Central memory CD8-positive, alpha-beta T cell (primary cell): Measurements from ENCODE around the gene RPP14.
A peak's percentile ranks its signal among the peaks of the same experiment; 100 is the strongest.

Experiments
- ATAC-seq: fragments of 150-1000 bp; cut with Tn5 transposase; replicated peaks from 2 replicates; pipeline ENCODE4 v1.10.0; 2022; ENCODE audit warnings: mild to moderate bottlenecking, moderate FRiP score, moderate number of reproducible peaks; ENCODE audit not compliant: poor library complexity, severe bottlenecking; ENCODE audit errors: extremely low read depth
- DNase-seq, 2 donors: peaks; one replicate each; pipeline ENCODE4 v3.0.0; 2021; ENCODE audit warnings: low spot score in 2 of 2
- H3K27ac Mint-ChIP-seq: one replicate; pipeline ENCODE4 v1.8.0; 2022; ENCODE audit warnings: low read depth, mild to moderate bottlenecking, moderate library complexity, mixed read lengths
- H3K27me3 Mint-ChIP-seq: one replicate; pipeline ENCODE4 v1.8.0; 2022; ENCODE audit warnings: mixed read lengths
- H3K36me3 Mint-ChIP-seq: one replicate; pipeline ENCODE4 v1.8.0; 2022; ENCODE audit warnings: mild to moderate bottlenecking, moderate library complexity, mixed read lengths; ENCODE audit not compliant: insufficient read depth
- H3K4me1 Mint-ChIP-seq: one replicate; pipeline ENCODE4 v1.8.0; 2022; ENCODE audit warnings: mixed read lengths
- H3K4me3 Mint-ChIP-seq: one replicate; pipeline ENCODE4 v1.8.0; 2022; ENCODE audit warnings: mild to moderate bottlenecking, moderate library complexity, mixed read lengths
- H3K9me3 Mint-ChIP-seq: one replicate; pipeline ENCODE4 v1.8.0; 2022; ENCODE audit warnings: mixed read lengths

Gene RPP14

DNA sequence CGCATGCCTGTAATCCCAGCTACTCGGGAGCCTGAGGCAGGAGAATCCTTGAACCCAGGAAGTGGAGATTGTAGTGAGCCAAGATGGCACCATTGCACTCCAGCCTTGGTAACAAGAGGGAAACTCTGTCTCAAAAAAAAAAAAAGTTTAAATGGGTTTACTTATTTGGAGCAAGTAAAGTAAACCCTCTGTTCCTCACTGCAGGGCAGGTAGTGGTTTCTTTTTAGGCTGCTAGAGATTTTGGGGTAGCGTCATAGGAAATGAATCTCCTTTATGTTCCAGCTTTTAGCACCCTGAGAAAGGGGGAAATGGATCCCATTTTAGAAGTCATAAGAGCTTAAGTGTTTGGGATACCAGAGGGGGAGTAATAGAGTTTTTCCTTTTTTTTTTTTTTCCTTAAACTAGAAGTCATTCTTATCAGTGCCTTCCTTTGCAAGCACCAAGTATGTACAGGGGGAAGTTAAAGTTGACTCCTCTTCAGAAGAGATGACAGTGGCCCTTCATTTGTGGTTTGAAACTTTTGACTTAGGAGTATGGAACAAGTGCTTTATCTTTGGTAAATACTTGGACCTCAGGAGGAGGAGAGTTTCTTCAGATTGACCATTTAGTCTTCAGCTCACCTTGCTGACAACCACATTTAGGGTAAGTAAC is 34.7 kb downstream of the RPP14 start:
- DNase-seq (no peak), ATAC-seq (no peak)
- peaks cover 7% of the 10 kb centered on the region for H3K36me3 Mint-ChIP-seq
- no peaks in the 10 kb centered on the region for H3K9me3 Mint-ChIP-seq
- H3K27me3 Mint-ChIP-seq = no peaks in the 10 kb centered on the region
- no peak overlapping the region for H3K4me3 Mint-ChIP-seq
- H3K4me1 Mint-ChIP-seq = peaks cover 16% of the 10 kb centered on the region
- no peak overlapping the region for H3K27ac Mint-ChIP-seq

GRCh38 chr3:58341376-58341775 is 35.3 kb downstream of the RPP14 start:
- H3K36me3 Mint-ChIP-seq = peaks cover 5% of the 10 kb centered on the region

GRCh38 chr3:58342676-58343075 is 36.6 kb downstream of the RPP14 start:
- no peak for DNase-seq
- peaks cover 5% of the 10 kb centered on the region for H3K36me3 Mint-ChIP-seq
- no peaks in the 10 kb centered on the region for H3K9me3 Mint-ChIP-seq
- H3K4me3 Mint-ChIP-seq = no peak overlapping the region
- no peak for ATAC-seq
- peaks cover 20% of the 10 kb centered on the region for H3K4me1 Mint-ChIP-seq
- no peak overlapping the region for H3K27ac Mint-ChIP-seq
- H3K27me3 Mint-ChIP-seq = no peaks in the 10 kb centered on the region

More at GRCh38 chr3:58341376-58341775, 35.3 kb downstream of the RPP14 start:
- DNase-seq (no peak), ATAC-seq (no peak)
- Mint-ChIP-seq H3K9me3 (no peaks in the 10 kb centered on the region), H3K27ac (no peak overlapping the region), H3K4me1 (peaks cover 16% of the 10 kb centered on the region), H3K4me3 (no peak overlapping the region), H3K27me3 (no peaks in the 10 kb centered on the region)

GRCh38 chr3:58345457-58345856 is 39.4 kb downstream of the RPP14 start:
- H3K9me3 Mint-ChIP-seq = no peaks in the 10 kb centered on the region
- DNase-seq = no peak
- no peak for ATAC-seq
- H3K27ac Mint-ChIP-seq = no peak overlapping the region
- no peak overlapping the region for H3K4me3 Mint-ChIP-seq
- H3K27me3 Mint-ChIP-seq = no peaks in the 10 kb centered on the region
- peaks cover 32% of the 10 kb centered on the region for H3K4me1 Mint-ChIP-seq
- H3K36me3 Mint-ChIP-seq = peaks cover 4% of the 10 kb centered on the region

DNA sequence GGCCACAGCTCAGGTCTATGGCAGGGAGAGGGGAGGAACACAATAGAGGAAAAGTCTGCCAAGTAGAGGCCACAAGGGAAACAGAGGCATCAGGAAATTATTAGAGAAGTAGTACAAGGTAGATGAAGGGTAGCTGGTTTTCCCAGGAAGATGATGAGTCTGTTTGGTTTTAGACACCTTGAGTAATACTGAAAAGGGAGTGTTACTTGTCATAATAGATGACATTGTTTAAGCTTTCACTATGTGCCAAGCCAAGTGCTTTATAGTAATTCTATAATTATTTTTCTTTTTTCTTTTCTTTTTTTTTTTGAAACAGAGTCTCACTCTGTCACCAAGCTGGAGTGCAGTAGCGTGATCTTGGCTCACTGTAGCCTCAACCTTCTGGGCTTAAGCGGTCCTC is 40.3 kb downstream of the RPP14 start:
- no peak overlapping the region for H3K4me3 Mint-ChIP-seq
- no peak for DNase-seq
- H3K4me1 Mint-ChIP-seq = peaks cover 40% of the 10 kb centered on the region

GRCh38 chr3:58347984-58348383 is 41.9 kb downstream of the RPP14 start:
- ATAC-seq (no peak), DNase-seq (no peak)
- H3K36me3 Mint-ChIP-seq = peaks cover 3% of the 10 kb centered on the region
- no peak overlapping the region for H3K27ac Mint-ChIP-seq
- H3K4me3 Mint-ChIP-seq = no peak overlapping the region
- peaks cover 51% of the 10 kb centered on the region for H3K4me1 Mint-ChIP-seq
- H3K27me3 Mint-ChIP-seq = no peaks in the 10 kb centered on the region
- no peaks in the 10 kb centered on the region for H3K9me3 Mint-ChIP-seq

More for the DNA sequence above, 40.3 kb downstream of the RPP14 start:
- H3K27me3 Mint-ChIP-seq = no peaks in the 10 kb centered on the region
- ATAC-seq = no peak
- H3K27ac Mint-ChIP-seq = no peak overlapping the region
- H3K36me3 Mint-ChIP-seq = peaks cover 5% of the 10 kb centered on the region
- no peaks in the 10 kb centered on the region for H3K9me3 Mint-ChIP-seq

DNA sequence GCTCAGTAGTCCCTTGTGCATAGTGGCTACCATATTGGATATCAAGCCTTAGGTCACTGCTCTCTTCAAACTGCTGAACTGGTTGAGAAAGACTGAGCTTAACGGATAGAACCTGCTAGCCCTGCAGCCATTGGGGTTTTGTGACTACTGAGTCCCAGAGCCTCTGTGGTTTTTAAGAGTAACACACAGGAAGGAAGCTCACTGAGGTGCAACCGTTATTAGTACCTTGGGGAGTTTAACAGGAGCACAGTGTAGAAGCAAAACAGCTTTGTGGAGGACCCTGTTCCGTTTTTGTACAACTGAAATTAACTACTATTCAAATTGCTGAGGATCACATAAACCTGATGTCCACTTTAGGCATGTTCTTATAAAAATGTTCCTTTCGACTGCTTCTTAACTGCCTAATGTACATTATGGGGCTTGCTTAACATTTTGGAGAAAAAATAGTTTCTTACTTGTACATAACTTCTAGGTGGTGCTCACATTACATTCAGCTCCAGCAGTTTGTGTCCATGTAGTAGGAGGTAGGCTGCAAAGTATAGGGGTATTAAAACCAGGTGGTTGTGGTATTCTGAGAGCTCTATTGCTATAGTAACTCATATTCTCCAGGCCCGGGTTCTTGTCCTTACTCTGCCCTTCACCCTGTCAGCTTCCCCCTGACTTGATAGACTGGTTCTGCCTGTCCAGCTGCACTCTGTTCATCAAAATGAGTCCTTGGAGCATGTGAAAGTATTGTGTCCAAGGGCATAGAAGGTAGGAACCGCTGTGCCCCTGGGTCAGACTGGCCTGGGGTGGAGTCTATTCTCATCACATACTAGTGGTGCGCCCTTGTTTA is 44.0 kb downstream of the RPP14 start:
- no peak for DNase-seq
- no peak overlapping the region for H3K27ac Mint-ChIP-seq
- peaks cover 59% of the 10 kb centered on the region for H3K4me1 Mint-ChIP-seq
- no peak for ATAC-seq
- no peaks in the 10 kb centered on the region for H3K9me3 Mint-ChIP-seq
- H3K27me3 Mint-ChIP-seq = no peaks in the 10 kb centered on the region
- H3K36me3 Mint-ChIP-seq = peaks cover 3% of the 10 kb centered on the region
- H3K4me3 Mint-ChIP-seq = peak overlapping the region; percentile 23

GRCh38 chr3:58350627-58351013 is 44.6 kb downstream of the RPP14 start:
- H3K27ac Mint-ChIP-seq = no peak overlapping the region
- DNase-seq = no peak

DNA sequence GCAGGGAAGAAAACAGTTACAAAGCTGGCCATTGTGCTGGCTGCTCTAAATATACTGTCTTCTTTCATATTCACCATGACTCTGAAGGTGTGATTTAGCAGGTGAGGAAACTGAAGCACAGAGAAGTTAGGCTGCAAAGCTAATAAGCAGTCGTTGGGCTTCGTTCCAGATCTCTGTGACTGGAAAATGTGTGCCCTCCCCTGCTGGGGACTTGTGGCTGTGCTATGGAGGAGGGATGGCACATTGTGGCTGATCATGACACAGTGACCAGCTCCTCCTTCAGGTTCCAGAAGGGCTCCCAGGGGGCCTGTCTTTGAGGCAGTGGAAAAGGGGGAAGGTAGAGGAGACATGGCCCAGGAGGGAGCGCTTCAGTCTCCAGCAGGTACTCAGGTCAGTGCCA is 45.9 kb downstream of the RPP14 start:
- no peaks in the 10 kb centered on the region for H3K9me3 Mint-ChIP-seq
- DNase-seq (no peak), ATAC-seq (no peak)
- H3K4me1 Mint-ChIP-seq = peaks cover 49% of the 10 kb centered on the region
- H3K27me3 Mint-ChIP-seq = no peaks in the 10 kb centered on the region
- H3K36me3 Mint-ChIP-seq = peaks cover 3% of the 10 kb centered on the region
- H3K4me3 Mint-ChIP-seq = no peak overlapping the region
- H3K27ac Mint-ChIP-seq = peak overlapping the region; percentile 35

More at GRCh38 chr3:58350627-58351013, 44.6 kb downstream of the RPP14 start:
- no peaks in the 10 kb centered on the region for H3K9me3 Mint-ChIP-seq
- H3K36me3 Mint-ChIP-seq = peaks cover 3% of the 10 kb centered on the region
- peak overlapping the region; percentile 14 for H3K4me3 Mint-ChIP-seq
- H3K4me1 Mint-ChIP-seq = peaks cover 57% of the 10 kb centered on the region
- no peak for ATAC-seq
- H3K27me3 Mint-ChIP-seq = no peaks in the 10 kb centered on the region

DNA sequence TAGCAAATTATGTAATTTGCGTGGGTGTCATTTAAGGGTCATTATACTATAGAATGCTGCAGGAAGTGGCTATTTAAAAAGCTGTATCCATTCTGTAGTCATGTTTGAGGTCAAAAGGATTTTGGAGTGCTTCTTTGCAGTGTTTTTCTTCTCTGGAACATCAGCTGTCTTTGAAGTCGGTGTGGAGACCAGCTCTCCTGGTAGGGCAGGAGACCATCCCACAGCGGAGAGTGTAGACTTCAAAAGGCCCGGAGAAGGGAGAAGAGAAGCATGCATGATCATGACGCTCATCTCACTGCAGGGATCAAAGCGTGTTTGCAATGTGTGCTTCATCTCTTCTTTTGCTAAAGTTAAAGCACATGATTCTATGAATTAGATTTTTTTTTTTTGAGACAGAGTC is 46.6 kb downstream of the RPP14 start:
- Mint-ChIP-seq H3K27me3 (no peaks in the 10 kb centered on the region), H3K9me3 (no peaks in the 10 kb centered on the region), H3K4me3 (no peak overlapping the region), H3K36me3 (peaks cover 3% of the 10 kb centered on the region), H3K27ac (no peak overlapping the region), H3K4me1 (peaks cover 48% of the 10 kb centered on the region)
- DNase-seq = no peak
- no peak for ATAC-seq

DNA sequence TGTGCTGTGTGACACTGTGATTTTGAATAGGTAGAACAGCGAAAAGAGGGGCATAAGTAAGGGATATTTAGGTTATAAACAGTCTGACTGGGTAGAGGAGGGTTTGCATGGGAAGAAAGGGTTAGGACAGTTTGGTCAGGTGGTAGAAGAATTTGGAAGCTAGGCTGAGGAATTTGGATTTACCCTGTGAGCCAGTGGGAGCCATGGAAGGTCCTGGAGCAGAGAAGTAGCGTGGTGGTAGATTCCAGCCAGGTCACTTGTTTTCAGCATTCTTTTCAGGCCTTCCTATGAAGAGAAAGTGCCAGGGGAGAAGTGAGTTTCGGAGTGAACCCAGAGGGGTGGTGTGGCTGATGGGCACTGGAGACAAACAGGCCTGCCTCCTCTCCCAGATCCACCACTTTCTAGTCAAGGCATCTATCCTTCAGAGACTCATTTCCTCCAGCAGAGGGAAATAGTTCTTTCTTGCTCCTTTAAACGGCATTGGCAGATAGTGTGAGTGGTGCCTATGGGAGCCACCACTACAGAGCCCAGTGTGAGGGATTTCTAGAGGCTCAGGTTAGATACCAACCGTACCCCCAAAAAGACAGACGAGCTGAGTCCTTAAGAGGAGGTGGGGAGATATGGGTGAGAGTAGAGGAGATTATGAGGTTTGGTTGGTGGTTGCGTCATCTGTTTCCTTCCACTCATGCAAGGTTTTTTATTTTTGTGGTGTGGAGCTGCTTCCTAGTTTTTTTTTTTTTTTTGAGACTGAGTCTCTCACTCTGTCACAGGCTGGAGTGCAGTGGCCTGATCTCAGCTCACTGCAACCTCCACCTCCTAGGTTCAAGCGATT is 47.9 kb downstream of the RPP14 start:
- DNase-seq = no peak
- Mint-ChIP-seq H3K27ac (peak overlapping the region; percentile 45), H3K4me3 (peak overlapping the region; percentile 2), H3K27me3 (no peaks in the 10 kb centered on the region), H3K9me3 (no peaks in the 10 kb centered on the region), H3K36me3 (peaks cover 3% of the 10 kb centered on the region), H3K4me1 (peaks cover 48% of the 10 kb centered on the region)
- ATAC-seq = peak; percentile 65

DNA sequence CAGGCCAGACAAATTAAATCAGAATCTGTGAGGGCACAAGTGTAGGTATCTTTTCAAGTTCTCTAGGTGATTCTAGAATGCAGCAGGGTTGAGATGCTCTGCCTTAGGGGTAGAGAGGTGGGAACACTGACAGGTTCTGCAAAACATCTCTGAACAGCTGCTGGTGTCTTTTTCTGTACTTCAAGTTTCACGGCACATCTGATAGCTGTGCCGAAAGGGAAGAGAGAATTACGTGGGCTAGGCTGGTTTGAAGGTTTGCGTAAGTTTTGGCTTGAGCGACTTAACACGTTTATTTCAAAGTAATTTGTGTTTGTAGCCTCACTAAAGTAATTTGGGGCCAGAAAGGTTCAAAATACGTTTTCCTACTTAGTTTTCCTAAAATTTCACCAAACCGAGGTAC is 49.1 kb downstream of the RPP14 start:
- ATAC-seq = no peak
- H3K4me1 Mint-ChIP-seq = peaks cover 39% of the 10 kb centered on the region
- H3K4me3 Mint-ChIP-seq = no peak overlapping the region
- H3K36me3 Mint-ChIP-seq = peaks cover 3% of the 10 kb centered on the region
- no peak overlapping the region for H3K27ac Mint-ChIP-seq
- no peaks in the 10 kb centered on the region for H3K27me3 Mint-ChIP-seq
- no peak for DNase-seq
- H3K9me3 Mint-ChIP-seq = no peaks in the 10 kb centered on the region
